SK-N-SH treated with all-trans-retinoic acid at 6 μM for 48 hours (cell line): ENCODE results near the gene PTGS1.
A peak's percentile ranks its signal among the peaks of the same experiment; 100 is the strongest.
"Not testable (repeated sequence)": the region's sequence is repeated elsewhere in the genome, so short reads cannot be mapped to it uniquely, and the experiment has no call there.

Experiments used
- ATAC-seq: fragments of 200-7000 bp; cut with Tn5 transposase; 3 replicates; pipeline ENCODE4 v1.9.1; 2020; ENCODE audit warnings: mild to moderate bottlenecking, moderate library complexity
- ARNTL ChIP-seq: fragments of 450-650 bp; formaldehyde crosslinking; IDR thresholded peaks from 2 replicates; pipeline ENCODE4 v1.5.0; 2020; ENCODE audit warnings: low read depth, mild to moderate bottlenecking, moderate library complexity, borderline replicate concordance
- BACH2 ChIP-seq: fragments of 250-450 bp; sonication (Bioruptor Pico); IDR thresholded peaks from 2 replicates; pipeline ENCODE4 v1.9.0; 2021; ENCODE audit warnings: mild to moderate bottlenecking, borderline replicate concordance
- CSDC2 ChIP-seq: fragments of 250-450 bp; sonication (Bioruptor Pico); IDR thresholded peaks from 2 replicates; pipeline ENCODE4 v1.5.0; 2020; ENCODE audit warnings: mild to moderate bottlenecking, moderate library complexity
- ESRRG ChIP-seq: fragments of 250-450 bp; sonication (Bioruptor Pico); IDR thresholded peaks from 2 replicates; pipeline ENCODE4 v1.6.1; 2021; ENCODE audit warnings: mild to moderate bottlenecking
- GLIS3 ChIP-seq: fragments of 250-450 bp; sonication (Bioruptor Pico); IDR thresholded peaks from 2 replicates; pipeline ENCODE4 v1.5.0; 2020; ENCODE audit warnings: mild to moderate bottlenecking, moderate library complexity
- OSR1 ChIP-seq: fragments of 250-450 bp; sonication (Bioruptor Pico); IDR thresholded peaks from 2 replicates; pipeline ENCODE4 v1.8.0; 2022; ENCODE audit warnings: moderate library complexity, mild to moderate bottlenecking, inconsistent platforms
- RARB ChIP-seq: fragments of 250-450 bp; sonication (Bioruptor Pico); IDR thresholded peaks from 2 replicates; pipeline ENCODE4 v1.8.0; 2021; ENCODE audit warnings: mild to moderate bottlenecking, moderate library complexity
- SNAI2 ChIP-seq: fragments of 250-450 bp; sonication (Bioruptor Pico); IDR thresholded peaks from 2 replicates; pipeline ENCODE4 v1.5.0; 2020; ENCODE audit warnings: mild to moderate bottlenecking, moderate library complexity
- TOX ChIP-seq: fragments of 250-450 bp; sonication (Bioruptor Pico); IDR thresholded peaks from 2 replicates; pipeline ENCODE4 v1.8.0; 2021; ENCODE audit warnings: mild to moderate bottlenecking, moderate library complexity, borderline replicate concordance
- ZC3H10 ChIP-seq: fragments of 250-450 bp; sonication (Bioruptor Pico); IDR thresholded peaks from 2 replicates; pipeline ENCODE4 v1.5.1; 2021; ENCODE audit warnings: mild to moderate bottlenecking, moderate library complexity
- ZFP3 ChIP-seq: fragments of 250-450 bp; sonication (Bioruptor Pico); IDR thresholded peaks from 2 replicates; pipeline ENCODE4 v1.5.0; 2020; ENCODE audit warnings: mild to moderate bottlenecking, moderate library complexity
- ZFP30 ChIP-seq: fragments of 450-650 bp; formaldehyde crosslinking; IDR thresholded peaks from 2 replicates; pipeline ENCODE4 v1.5.0; 2022; ENCODE audit warnings: mild to moderate bottlenecking, moderate library complexity
- ZNF565 ChIP-seq: fragments of 450-650 bp; formaldehyde crosslinking; conservative IDR thresholded peaks from 2 replicates; pipeline ENCODE4 v1.5.0; 2020; ENCODE audit warnings: low read depth, mild to moderate bottlenecking, moderate library complexity
- ZNF70 ChIP-seq: fragments of 450-650 bp; formaldehyde crosslinking; IDR thresholded peaks from 2 replicates; pipeline ENCODE4 v1.5.0; 2020; ENCODE audit warnings: mild to moderate bottlenecking, moderate library complexity
- TF ChIP-seq, protein P1 (sequence below): fragments of 250-450 bp; sonication (Bioruptor Pico); IDR thresholded peaks from 2 replicates; pipeline ENCODE4 v1.8.0; 2020; ENCODE audit warnings: mild to moderate bottlenecking, moderate library complexity, borderline replicate concordance
- TF ChIP-seq, protein P2 (sequence below): fragments of 250-450 bp; sonication (Bioruptor Pico); IDR thresholded peaks from 2 replicates; pipeline ENCODE4 v1.5.1; 2021; ENCODE audit warnings: mild to moderate bottlenecking, moderate library complexity
- TF ChIP-seq, protein P3 (sequence below): fragments of 250-450 bp; sonication (Bioruptor Pico); IDR thresholded peaks from 2 replicates; pipeline ENCODE4 v1.5.0; 2020; ENCODE audit warnings: mild to moderate bottlenecking, moderate library complexity
- TF ChIP-seq, protein P4 (sequence below): fragments of 250-450 bp; sonication (Bioruptor Pico); IDR thresholded peaks from 2 replicates; pipeline ENCODE4 v1.5.1; 2020; ENCODE audit warnings: low read depth, mild to moderate bottlenecking, moderate library complexity
- TF ChIP-seq, protein P5 (sequence below): fragments of 250-450 bp; sonication (Bioruptor Pico); IDR thresholded peaks from 2 replicates; pipeline ENCODE4 v1.8.0; 2021; ENCODE audit warnings: low read depth, mild to moderate bottlenecking, moderate library complexity, borderline replicate concordance

The PTGS1 gene

DNA sequence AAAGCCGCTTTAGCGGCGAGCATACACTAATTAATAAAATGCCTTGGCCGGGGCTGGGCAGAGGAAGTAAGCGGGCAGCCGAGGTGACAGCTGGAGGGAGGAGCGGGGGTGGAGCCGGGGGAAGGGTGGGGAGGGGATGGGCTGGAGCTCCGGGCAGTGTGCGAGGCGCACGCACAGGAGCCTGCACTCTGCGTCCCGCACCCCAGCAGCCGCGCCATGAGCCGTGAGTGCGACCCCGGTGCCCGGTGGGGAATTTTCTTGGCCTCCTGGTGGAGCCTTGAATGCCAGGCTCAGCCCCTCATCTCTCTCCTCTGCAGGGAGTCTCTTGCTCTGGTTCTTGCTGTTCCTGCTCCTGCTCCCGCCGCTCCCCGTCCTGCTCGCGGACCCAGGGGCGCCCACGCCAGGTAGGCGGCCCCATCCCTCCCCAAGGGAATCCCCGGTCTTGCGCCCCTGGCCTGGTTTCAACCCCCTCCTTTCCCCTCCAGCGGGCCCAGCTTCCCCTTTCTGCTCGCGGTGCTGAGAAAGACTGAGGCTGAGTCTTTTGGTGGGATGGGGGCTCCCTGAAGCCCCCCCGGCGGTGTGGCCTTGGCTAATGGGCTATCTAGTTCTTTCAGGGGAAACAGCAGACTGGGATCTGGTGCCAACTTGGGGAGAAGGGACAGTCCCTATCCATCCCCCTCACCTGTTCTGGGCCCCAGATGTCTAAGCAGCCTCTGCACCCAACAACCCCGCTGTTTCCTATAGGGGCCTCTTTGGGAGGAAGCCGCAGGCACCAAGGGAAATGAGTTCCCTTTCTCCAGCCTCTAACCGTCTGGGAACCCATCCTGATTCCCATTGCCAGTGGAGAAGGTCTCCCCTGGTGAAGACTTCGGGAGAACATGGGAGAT lies at the start of gene PTGS1:
TSS of gene PTGS1 (plus strand) at position 156 of the 887 bp plus-strand sequence. CDS start at position 217, 61 bp downstream.
- ATAC-seq, result peak; percentile 71
- no peak for TF ChIP-seq OSR1 (CRISPR knock-in tag)
- TF ChIP-seq, protein P1, sequence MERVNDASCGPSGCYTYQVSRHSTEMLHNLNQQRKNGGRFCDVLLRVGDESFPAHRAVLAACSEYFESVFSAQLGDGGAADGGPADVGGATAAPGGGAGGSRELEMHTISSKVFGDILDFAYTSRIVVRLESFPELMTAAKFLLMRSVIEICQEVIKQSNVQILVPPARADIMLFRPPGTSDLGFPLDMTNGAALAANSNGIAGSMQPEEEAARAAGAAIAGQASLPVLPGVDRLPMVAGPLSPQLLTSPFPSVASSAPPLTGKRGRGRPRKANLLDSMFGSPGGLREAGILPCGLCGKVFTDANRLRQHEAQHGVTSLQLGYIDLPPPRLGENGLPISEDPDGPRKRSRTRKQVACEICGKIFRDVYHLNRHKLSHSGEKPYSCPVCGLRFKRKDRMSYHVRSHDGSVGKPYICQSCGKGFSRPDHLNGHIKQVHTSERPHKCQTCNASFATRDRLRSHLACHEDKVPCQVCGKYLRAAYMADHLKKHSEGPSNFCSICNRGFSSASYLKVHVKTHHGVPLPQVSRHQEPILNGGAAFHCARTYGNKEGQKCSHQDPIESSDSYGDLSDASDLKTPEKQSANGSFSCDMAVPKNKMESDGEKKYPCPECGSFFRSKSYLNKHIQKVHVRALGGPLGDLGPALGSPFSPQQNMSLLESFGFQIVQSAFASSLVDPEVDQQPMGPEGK, result no peak
- no peak for TF ChIP-seq RARB (CRISPR knock-in tag)
- TF ChIP-seq SNAI2, result no peak
- no peak for TF ChIP-seq ARNTL (CRISPR knock-in tag)
- TF ChIP-seq ESRRG, result no peak
- TF ChIP-seq ZC3H10 (CRISPR knock-in tag), result no peak
- TF ChIP-seq, protein P2, sequence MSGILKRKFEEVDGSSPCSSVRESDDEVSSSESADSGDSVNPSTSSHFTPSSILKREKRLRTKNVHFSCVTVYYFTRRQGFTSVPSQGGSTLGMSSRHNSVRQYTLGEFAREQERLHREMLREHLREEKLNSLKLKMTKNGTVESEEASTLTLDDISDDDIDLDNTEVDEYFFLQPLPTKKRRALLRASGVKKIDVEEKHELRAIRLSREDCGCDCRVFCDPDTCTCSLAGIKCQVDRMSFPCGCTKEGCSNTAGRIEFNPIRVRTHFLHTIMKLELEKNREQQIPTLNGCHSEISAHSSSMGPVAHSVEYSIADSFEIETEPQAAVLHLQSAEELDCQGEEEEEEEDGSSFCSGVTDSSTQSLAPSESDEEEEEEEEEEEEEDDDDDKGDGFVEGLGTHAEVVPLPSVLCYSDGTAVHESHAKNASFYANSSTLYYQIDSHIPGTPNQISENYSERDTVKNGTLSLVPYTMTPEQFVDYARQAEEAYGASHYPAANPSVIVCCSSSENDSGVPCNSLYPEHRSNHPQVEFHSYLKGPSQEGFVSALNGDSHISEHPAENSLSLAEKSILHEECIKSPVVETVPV, result no peak
- no peak for TF ChIP-seq ZNF70 (CRISPR knock-in tag)
- TF ChIP-seq BACH2 (CRISPR knock-in tag), result no peak
- no peak for TF ChIP-seq TOX (CRISPR knock-in tag)
- TF ChIP-seq, protein P3, sequence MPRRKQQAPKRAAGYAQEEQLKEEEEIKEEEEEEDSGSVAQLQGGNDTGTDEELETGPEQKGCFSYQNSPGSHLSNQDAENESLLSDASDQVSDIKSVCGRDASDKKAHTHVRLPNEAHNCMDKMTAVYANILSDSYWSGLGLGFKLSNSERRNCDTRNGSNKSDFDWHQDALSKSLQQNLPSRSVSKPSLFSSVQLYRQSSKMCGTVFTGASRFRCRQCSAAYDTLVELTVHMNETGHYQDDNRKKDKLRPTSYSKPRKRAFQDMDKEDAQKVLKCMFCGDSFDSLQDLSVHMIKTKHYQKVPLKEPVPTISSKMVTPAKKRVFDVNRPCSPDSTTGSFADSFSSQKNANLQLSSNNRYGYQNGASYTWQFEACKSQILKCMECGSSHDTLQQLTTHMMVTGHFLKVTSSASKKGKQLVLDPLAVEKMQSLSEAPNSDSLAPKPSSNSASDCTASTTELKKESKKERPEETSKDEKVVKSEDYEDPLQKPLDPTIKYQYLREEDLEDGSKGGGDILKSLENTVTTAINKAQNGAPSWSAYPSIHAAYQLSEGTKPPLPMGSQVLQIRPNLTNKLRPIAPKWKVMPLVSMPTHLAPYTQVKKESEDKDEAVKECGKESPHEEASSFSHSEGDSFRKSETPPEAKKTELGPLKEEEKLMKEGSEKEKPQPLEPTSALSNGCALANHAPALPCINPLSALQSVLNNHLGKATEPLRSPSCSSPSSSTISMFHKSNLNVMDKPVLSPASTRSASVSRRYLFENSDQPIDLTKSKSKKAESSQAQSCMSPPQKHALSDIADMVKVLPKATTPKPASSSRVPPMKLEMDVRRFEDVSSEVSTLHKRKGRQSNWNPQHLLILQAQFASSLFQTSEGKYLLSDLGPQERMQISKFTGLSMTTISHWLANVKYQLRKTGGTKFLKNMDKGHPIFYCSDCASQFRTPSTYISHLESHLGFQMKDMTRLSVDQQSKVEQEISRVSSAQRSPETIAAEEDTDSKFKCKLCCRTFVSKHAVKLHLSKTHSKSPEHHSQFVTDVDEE (CRISPR knock-in tag), result no peak
- no peak for TF ChIP-seq ZNF565 (CRISPR knock-in tag)
- no peak for TF ChIP-seq ZFP30
- TF ChIP-seq, protein P4, sequence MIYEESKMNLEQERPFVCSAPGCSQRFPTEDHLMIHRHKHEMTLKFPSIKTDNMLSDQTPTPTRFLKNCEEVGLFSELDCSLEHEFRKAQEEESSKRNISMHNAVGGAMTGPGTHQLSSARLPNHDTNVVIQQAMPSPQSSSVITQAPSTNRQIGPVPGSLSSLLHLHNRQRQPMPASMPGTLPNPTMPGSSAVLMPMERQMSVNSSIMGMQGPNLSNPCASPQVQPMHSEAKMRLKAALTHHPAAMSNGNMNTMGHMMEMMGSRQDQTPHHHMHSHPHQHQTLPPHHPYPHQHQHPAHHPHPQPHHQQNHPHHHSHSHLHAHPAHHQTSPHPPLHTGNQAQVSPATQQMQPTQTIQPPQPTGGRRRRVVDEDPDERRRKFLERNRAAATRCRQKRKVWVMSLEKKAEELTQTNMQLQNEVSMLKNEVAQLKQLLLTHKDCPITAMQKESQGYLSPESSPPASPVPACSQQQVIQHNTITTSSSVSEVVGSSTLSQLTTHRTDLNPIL (CRISPR knock-in tag), result no peak
- TF ChIP-seq ZFP3 (CRISPR knock-in tag), result no peak
- no peak for TF ChIP-seq CSDC2 (CRISPR knock-in tag)
- TF ChIP-seq, protein P5, sequence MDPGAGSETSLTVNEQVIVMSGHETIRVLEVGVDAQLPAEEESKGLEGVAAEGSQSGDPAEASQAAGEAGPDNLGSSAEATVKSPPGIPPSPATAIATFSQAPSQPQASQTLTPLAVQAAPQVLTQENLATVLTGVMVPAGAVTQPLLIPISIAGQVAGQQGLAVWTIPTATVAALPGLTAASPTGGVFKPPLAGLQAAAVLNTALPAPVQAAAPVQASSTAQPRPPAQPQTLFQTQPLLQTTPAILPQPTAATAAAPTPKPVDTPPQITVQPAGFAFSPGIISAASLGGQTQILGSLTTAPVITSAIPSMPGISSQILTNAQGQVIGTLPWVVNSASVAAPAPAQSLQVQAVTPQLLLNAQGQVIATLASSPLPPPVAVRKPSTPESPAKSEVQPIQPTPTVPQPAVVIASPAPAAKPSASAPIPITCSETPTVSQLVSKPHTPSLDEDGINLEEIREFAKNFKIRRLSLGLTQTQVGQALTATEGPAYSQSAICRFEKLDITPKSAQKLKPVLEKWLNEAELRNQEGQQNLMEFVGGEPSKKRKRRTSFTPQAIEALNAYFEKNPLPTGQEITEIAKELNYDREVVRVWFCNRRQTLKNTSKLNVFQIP (CRISPR knock-in tag), result no peak

DNA sequence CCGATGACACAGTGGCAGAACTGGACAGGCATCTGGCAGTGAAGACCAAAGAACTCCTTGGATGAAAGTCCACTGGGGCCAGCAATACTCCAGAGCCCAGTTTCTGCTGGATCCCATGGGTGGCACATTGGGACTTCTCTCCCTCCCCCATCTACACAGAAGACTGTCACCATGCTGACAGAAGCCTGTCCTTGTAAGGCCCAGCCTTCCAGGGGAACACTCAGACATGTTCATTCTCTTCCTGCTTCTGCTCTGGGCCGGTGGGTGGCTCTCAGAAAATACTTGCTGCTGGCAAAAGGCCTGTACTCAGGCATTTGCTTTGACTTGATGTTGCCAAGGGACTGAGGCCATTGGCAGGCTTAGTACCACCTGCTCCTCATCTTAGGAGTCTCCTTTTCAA lies 48.3 kb upstream of the PTGS1 start:
- ATAC-seq, result no peak
- no peak for TF ChIP-seq ZFP30

DNA sequence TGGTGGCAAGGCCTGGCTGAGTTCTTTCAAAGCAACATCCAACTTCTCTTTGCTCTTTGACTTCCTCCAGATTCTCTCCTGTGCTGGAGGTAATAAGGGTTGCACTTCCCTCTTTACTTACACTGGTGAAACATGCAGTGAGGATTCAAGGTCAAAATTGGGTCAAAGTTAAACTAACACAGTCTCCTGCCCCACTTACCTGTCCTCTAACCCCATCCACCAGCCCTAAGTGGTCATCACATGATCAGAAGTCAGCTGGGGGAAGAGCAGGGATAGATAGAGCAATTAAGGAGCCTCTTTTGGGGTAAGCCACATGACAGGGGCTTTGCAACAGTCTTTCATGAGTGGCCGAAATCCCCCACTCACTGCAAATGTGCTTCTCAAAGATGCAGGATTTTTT lies 46.2 kb upstream of the PTGS1 start:
- ATAC-seq, result not testable (repeated sequence)

DNA sequence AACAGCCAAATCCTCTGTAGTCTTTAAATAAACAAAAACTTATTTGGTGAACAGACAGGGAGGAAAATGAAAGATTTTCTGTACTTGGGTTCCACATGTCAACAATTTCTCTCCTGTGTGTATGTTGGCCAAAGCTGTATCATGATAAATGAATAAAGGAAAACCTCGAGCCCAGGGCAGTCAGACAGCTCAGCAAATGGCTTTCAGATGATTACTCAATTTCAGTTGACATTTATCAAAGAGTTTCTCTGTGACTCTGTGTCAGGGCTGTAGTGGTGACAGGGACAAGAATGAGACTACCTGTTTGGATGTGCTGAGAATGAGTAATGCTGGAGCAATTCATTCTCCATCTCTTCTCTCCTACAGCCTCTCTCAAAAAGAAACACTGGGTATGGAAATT lies 45.7 kb upstream of the PTGS1 start:
- no peak for ATAC-seq
- no peak for TF ChIP-seq ZNF565 (CRISPR knock-in tag)
- no peak for TF ChIP-seq CSDC2 (CRISPR knock-in tag)
- TF ChIP-seq, protein P4 (CRISPR knock-in tag), result no peak
- TF ChIP-seq, protein P1, result no peak
- no peak for TF ChIP-seq OSR1 (CRISPR knock-in tag)
- TF ChIP-seq ZC3H10 (CRISPR knock-in tag), result no peak
- no peak for TF ChIP-seq BACH2 (CRISPR knock-in tag)
- TF ChIP-seq RARB (CRISPR knock-in tag), result no peak
- no peak for TF ChIP-seq SNAI2
- TF ChIP-seq GLIS3 (CRISPR knock-in tag), result no peak
- TF ChIP-seq, protein P5 (CRISPR knock-in tag), result no peak
- no peak for TF ChIP-seq ESRRG
- TF ChIP-seq ZFP3 (CRISPR knock-in tag), result no peak
- no peak for TF ChIP-seq TOX (CRISPR knock-in tag)
